ENCODE data around the gene SOX6.

Gene SOX6

GRCh38 chr11:15956302-15956701 lies 400.0 kb downstream of the SOX6 start:
- no peak for DNase-seq (ENCODE audit: low read depth)

- no peak for DNase-seq (ENCODE audit: low read depth)
Observed at GRCh38 chr11:15955595-15955994, 400.8 kb downstream of the SOX6 start.

- DNase-seq (ENCODE audit: low read depth): no peak
Observed at GRCh38 chr11:15947681-15948648, 408.4 kb downstream of the SOX6 start.

GRCh38 chr11:15945726-15946125 lies 410.6 kb downstream of the SOX6 start:
- no peak for DNase-seq (ENCODE audit: low read depth)

- no peak for DNase-seq (ENCODE audit: low read depth)
Observed at GRCh38 chr11:15944460-15944859, 411.9 kb downstream of the SOX6 start.

GRCh38 chr11:15943418-15944197 lies 412.7 kb downstream of the SOX6 start:
- DNase-seq (ENCODE audit: low read depth): no peak

- no peak for DNase-seq (ENCODE audit: low read depth)
Observed at GRCh38 chr11:15942936-15943335, 413.4 kb downstream of the SOX6 start.

GRCh38 chr11:15942126-15942525 lies 414.2 kb downstream of the SOX6 start:
- no peak for DNase-seq (ENCODE audit: low read depth)

- no peak for DNase-seq (ENCODE audit: low read depth)
Observed at GRCh38 chr11:15941206-15941770, 415.1 kb downstream of the SOX6 start.

GRCh38 chr11:15940462-15941205 lies 415.7 kb downstream of the SOX6 start:
- no peak for DNase-seq (ENCODE audit: low read depth)

GRCh38 chr11:15938983-15939382 lies 417.4 kb downstream of the SOX6 start:
- DNase-seq (ENCODE audit: low read depth): no peak

GRCh38 chr11:15938121-15938611 lies 418.2 kb downstream of the SOX6 start:
- DNase-seq (ENCODE audit: low read depth): no peak

GRCh38 chr11:15937601-15938120 lies 418.7 kb downstream of the SOX6 start:
- DNase-seq (ENCODE audit: low read depth): no peak

- DNase-seq (ENCODE audit: low read depth): no peak
Observed at GRCh38 chr11:15936011-15936410, 420.3 kb downstream of the SOX6 start.

GRCh38 chr11:15935373-15935772 lies 421.0 kb downstream of the SOX6 start:
- no peak for DNase-seq (ENCODE audit: low read depth)

GRCh38 chr11:15933886-15934625 lies 422.3 kb downstream of the SOX6 start:
- DNase-seq (ENCODE audit: low read depth): no peak

GRCh38 chr11:15932417-15932816 lies 423.9 kb downstream of the SOX6 start:
- DNase-seq (ENCODE audit: low read depth): no peak

- no peak for DNase-seq (ENCODE audit: low read depth)
Observed at GRCh38 chr11:15931497-15931896, 424.8 kb downstream of the SOX6 start.

- DNase-seq (ENCODE audit: low read depth): no peak
Observed at GRCh38 chr11:15930442-15931025, 425.8 kb downstream of the SOX6 start.

GRCh38 chr11:15929371-15929901 lies 426.9 kb downstream of the SOX6 start:
- DNase-seq (ENCODE audit: low read depth): no peak

Data from HS-5 (cell line).